GM12872 (cell line): ENCODE measurements around the gene OR14I1.
"Not testable (repeated sequence)": the region's sequence is repeated elsewhere in the genome, so short reads cannot be mapped to it uniquely, and the experiment has no call there.

ENCODE experiments used
- TF ChIP-seq, protein P1 (sequence below): IDR thresholded peaks from 3 replicates; pipeline ENCODE4 v1.5.1; 2011; ENCODE audit warnings: low read depth, mild to moderate bottlenecking, low read length, moderate library complexity; ENCODE audit not compliant: insufficient read depth

OR14I1 gene

DNA sequence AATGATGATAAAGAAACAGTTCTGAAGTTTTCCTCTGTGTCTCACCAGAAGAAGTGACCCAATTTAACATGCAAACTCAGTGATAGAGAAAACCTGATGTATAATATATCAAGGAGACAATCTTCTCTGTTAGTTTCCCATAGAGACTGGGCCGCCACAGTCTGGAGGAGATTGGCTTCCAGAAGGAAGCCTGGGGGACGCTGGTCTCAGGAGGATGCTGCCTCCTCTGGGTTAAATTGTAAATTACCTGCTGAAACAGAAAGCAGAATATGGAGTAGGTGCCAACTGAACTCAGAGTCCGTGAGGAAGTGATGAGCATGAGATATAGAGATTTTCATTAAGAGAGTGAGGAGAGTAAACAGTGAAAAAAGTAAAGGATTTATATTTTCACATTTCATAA, 15.8 kb downstream of the OR14I1 start:
- TF ChIP-seq, protein P1, sequence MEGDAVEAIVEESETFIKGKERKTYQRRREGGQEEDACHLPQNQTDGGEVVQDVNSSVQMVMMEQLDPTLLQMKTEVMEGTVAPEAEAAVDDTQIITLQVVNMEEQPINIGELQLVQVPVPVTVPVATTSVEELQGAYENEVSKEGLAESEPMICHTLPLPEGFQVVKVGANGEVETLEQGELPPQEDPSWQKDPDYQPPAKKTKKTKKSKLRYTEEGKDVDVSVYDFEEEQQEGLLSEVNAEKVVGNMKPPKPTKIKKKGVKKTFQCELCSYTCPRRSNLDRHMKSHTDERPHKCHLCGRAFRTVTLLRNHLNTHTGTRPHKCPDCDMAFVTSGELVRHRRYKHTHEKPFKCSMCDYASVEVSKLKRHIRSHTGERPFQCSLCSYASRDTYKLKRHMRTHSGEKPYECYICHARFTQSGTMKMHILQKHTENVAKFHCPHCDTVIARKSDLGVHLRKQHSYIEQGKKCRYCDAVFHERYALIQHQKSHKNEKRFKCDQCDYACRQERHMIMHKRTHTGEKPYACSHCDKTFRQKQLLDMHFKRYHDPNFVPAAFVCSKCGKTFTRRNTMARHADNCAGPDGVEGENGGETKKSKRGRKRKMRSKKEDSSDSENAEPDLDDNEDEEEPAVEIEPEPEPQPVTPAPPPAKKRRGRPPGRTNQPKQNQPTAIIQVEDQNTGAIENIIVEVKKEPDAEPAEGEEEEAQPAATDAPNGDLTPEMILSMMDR, result peak; percentile 57

DNA sequence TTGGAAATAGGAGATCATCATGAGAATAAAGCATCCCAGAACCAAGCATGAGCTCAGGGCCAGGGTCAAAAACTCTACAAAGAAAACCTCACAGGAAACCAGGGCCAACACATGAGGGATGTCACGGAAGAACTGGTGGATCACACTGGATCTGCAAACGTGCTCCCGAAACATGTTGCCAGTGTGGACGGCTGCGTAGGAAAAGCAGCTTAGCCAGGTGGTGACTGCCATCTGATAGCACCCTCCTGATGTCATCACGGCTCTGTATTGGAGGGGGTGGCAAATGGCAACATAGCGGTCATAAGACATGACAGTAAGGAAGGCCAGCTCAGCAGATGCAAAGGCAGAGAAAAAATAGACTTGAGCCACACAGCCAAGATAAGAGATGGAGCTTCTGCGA, 20.9 kb downstream of the OR14I1 start:
- TF ChIP-seq, protein P1, result no peak

DNA sequence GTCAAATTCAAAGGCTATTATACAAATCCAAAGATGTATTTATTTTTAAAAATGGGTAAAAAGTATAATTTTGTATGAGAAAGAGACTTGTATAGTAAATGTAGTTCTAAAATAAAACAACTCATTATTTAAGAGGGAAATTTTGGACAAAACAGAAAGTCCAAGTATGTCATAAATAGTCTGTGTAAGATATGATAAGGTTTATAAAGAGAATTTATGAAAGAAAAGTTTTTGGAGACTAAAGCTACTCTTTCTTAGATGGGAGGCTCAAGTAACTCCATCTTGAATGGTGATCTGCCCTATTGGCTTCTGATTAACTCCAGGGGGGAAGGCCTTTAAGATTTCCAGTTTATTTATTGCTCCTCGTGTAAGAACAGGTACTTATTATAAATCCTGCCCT, 32.6 kb downstream of the OR14I1 start:
- TF ChIP-seq, protein P1, result no peak

GRCh38 chr1:248655354-248655753, 47.2 kb downstream of the OR14I1 start, which contains the start of gene OR2T27:
Gene OR2T27 (minus strand): TSS chr1:248655528. CDS start chr1:248650884, 4,644 bp downstream.
- TF ChIP-seq, protein P1, result not testable (repeated sequence)
